22Rv1 (cell line): ENCODE results near the gene ZNF692.

Source experiments
- CTCF ChIP-seq: fragments of 450-650 bp; IDR thresholded peaks from 2 replicates; pipeline ENCODE4 v1.5.1; 2017; ENCODE audit warnings: mild to moderate bottlenecking
- ZFX ChIP-seq: fragments of 450-650 bp; IDR thresholded peaks from 2 replicates; pipeline ENCODE4 v1.6.1; 2017; ENCODE audit warnings: antibody characterized with exemption, borderline replicate concordance

DNA sequence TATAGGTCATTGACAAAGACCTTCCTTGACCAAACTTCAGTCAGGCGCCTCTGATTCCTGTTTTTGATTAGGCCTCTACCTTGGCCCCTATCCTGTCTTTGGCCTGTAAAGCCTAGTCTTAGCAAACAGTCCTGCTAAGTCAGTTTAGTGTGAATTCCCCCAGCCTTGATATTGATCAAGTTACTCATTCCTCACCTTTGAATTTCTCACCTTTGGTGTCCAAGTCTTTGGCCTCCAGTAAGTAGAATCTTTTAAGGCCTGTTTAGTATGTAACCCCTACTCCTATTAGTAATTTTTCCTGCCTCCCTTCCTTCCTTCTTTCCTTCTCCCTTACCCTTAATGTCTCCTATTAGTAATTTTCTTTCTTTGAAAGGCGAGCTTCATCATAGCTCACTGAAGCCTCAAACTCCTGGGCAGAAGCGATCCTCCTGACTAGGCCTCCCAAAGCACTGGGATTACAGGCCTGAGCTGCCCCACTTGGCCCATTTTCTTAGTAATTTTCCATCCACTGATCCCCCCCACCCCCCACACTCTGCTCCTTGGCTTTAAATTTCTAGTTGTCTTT, 13.0 kb upstream of the ZNF692 start:
- TF ChIP-seq CTCF (no peak), ZFX (no peak)
